GM12865 (cell line): ENCODE measurements around the gene HIPK2.

Source experiments
- DNase-seq: peaks from one replicate; pipeline ENCODE4 v3.0.0; 2010; ENCODE audit warnings: low read depth
- H3K4me3 ChIP-seq: 2 replicates; pipeline ENCODE4 v1.5.1; 2011; ENCODE audit warnings: mild to moderate bottlenecking, low read depth, low read length, control low read depth
- CTCF ChIP-seq: IDR thresholded peaks from 2 replicates; pipeline ENCODE4 v1.5.1; 2011; ENCODE audit warnings: low read length, control low read depth, low read depth, inconsistent platforms; ENCODE audit not compliant: insufficient read depth; ENCODE audit errors: missing control alignments

Gene HIPK2

DNA sequence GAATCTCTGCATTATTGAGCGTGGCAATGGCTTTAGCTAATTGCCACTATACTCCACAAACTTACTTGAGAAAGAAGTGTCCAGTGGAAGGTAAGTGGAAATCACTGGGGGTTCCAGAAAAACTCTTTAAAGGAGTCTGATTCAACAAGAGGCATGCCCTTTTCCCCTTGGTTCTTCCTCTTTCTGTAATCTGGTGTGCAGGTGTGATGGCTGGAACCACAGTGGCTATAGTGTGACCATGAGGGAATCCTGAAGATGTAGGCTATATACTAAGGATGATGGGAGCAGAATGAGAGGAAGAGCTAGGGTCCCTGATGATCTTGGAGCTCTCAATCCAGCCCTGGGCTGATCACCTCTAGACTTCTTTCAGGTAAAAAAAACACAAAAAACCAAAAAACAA is 256.4 kb downstream of the HIPK2 start:
- no peak for DNase-seq
- TF ChIP-seq CTCF = no peak
- no peak overlapping the region for H3K4me3 ChIP-seq

DNA sequence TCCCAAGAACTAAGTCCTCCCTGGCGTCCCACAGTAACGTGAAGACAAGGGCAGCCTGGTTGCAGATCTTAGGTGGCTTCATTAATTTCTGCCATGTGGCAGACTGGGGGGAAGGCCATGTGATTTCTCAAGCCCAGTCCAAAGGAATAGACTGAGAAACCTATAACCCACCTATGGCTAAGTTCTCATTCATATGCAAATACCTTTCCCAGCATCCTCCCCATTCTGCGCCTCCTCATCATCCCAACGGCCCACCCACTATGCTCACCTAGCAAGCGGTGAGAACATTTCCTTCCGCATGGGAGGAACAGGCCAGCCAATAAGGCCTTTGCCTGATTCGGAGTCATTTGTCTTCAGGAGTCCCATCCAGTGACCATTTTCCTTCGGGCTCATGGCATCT is 262.5 kb downstream of the HIPK2 start:
- no peak for DNase-seq
- H3K4me3 ChIP-seq = no peak overlapping the region
- TF ChIP-seq CTCF = no peak
